Astrocyte (in vitro differentiated cells and primary cell): Measurements from ENCODE around the gene IRF1. TPM values are rescaled to one million over a fixed set of nuclear protein-coding genes. Genes with fewer than 3 reads are reported as not detected.

Experiments
- DNase-seq: peaks from one replicate; pipeline ENCODE4 v3.0.0-alpha.2; 2010; ENCODE audit warnings: low read depth
- FAIRE-seq: peaks from 2 replicates; lab custom pipeline; 2011; peaks lifted over from hg19 to GRCh38; lab: Jason Lieb, UNC
- H2AFZ ChIP-seq: 2 replicates; pipeline ENCODE4 v1.6.0; 2012; ENCODE audit warnings: low read depth, low read length, inconsistent platforms
- H3K27ac ChIP-seq: 2 replicates; pipeline ENCODE4 v1.5.1; 2011; ENCODE audit warnings: low read depth, low read length, inconsistent platforms
- H3K27me3 ChIP-seq: 2 replicates; pipeline ENCODE4 v1.6.0; 2011; ENCODE audit warnings: low read length, inconsistent platforms; ENCODE audit not compliant: insufficient read depth
- H3K36me3 ChIP-seq: 2 replicates; pipeline ENCODE4 v1.5.1; 2011; ENCODE audit warnings: low read length, inconsistent platforms; ENCODE audit not compliant: insufficient read depth
- H3K4me1 ChIP-seq: 2 replicates; pipeline ENCODE4 v1.5.1; 2011; ENCODE audit warnings: low read length, inconsistent platforms; ENCODE audit not compliant: insufficient read depth
- H3K4me2 ChIP-seq: 2 replicates; pipeline ENCODE4 v1.6.0; 2012; ENCODE audit warnings: low read length, inconsistent platforms
- H3K4me3 ChIP-seq: 2 replicates; pipeline ENCODE4 v1.5.1; 2011; ENCODE audit warnings: low read depth, mild to moderate bottlenecking, low read length, inconsistent platforms; ENCODE audit not compliant: insufficient read depth
- H3K79me2 ChIP-seq: 2 replicates; pipeline ENCODE4 v1.6.0; 2012; ENCODE audit warnings: mild to moderate bottlenecking, low read length, inconsistent platforms; ENCODE audit not compliant: insufficient read depth
- H3K9ac ChIP-seq: 2 replicates; pipeline ENCODE4 v1.6.0; 2012; ENCODE audit warnings: mild to moderate bottlenecking, low read length, inconsistent platforms
- H3K9me3 ChIP-seq: 2 replicates; pipeline ENCODE4 v1.5.1; 2012; ENCODE audit warnings: low read depth, mild to moderate bottlenecking, low read length, inconsistent platforms; ENCODE audit not compliant: insufficient read depth
- H4K20me1 ChIP-seq: 2 replicates; pipeline ENCODE4 v1.6.0; 2012; ENCODE audit warnings: low read length, inconsistent platforms; ENCODE audit not compliant: insufficient read depth
- H3K27ac Mint-ChIP-seq: one replicate; pipeline ENCODE4 v1.8.0; 2021; ENCODE audit warnings: mild to moderate bottlenecking, mixed read lengths; ENCODE audit not compliant: unreplicated experiment
- H3K27me3 Mint-ChIP-seq: one replicate; pipeline ENCODE4 v1.8.0; 2021; ENCODE audit warnings: low read depth, mixed read lengths; ENCODE audit not compliant: unreplicated experiment
- H3K36me3 Mint-ChIP-seq: one replicate; pipeline ENCODE4 v1.8.0; 2021; ENCODE audit warnings: low read depth, mixed read lengths; ENCODE audit not compliant: unreplicated experiment
- H3K4me1 Mint-ChIP-seq: one replicate; pipeline ENCODE4 v1.8.0; 2021; ENCODE audit warnings: low read depth, mixed read lengths; ENCODE audit not compliant: unreplicated experiment
- H3K4me3 Mint-ChIP-seq: one replicate; pipeline ENCODE4 v1.8.0; 2021; ENCODE audit warnings: mild to moderate bottlenecking, moderate library complexity, mixed read lengths; ENCODE audit not compliant: unreplicated experiment
- H3K9me3 Mint-ChIP-seq: one replicate; pipeline ENCODE4 v1.8.0; 2021; ENCODE audit warnings: mild to moderate bottlenecking, mixed read lengths; ENCODE audit not compliant: unreplicated experiment
- CTCF ChIP-seq: IDR thresholded peaks from 2 replicates; pipeline ENCODE4 v1.5.1; 2011; ENCODE audit warnings: low read depth, mild to moderate bottlenecking, inconsistent platforms, low read length, moderate library complexity; ENCODE audit not compliant: insufficient read depth
- EZH2 ChIP-seq: IDR thresholded peaks from 2 replicates; pipeline ENCODE4 v1.6.1; 2012; ENCODE audit warnings: mild to moderate bottlenecking, low read length, inconsistent platforms; ENCODE audit not compliant: insufficient read depth
- total RNA-seq: library from RNA; stranded (reverse); gene quantifications from 2 replicates; pipeline ENCODE4 v1.2.1, GENCODE V29; 2021

The IRF1 gene
- total RNA-seq, 1 donor from 2014 or later, result 39.7 TPM

- peaks cover 17% of the 10 kb centered on the region for H3K4me1 Mint-ChIP-seq
- no peaks in the 10 kb centered on the region for H3K27me3 Mint-ChIP-seq
- peak overlapping the region; percentile 71 for H3K27ac Mint-ChIP-seq
- Histone ChIP-seq H3K79me2 (no peaks in the 10 kb centered on the region), H3K4me3 (no peak overlapping the region), H3K36me3 (no peaks in the 10 kb centered on the region), H3K27ac (peak overlapping the region; percentile 41), H3K27me3 (no peaks in the 10 kb centered on the region), H3K9ac (no peak overlapping the region), H4K20me1 (no peaks in the 10 kb centered on the region), H2AFZ (no peak overlapping the region), H3K4me2 (peak overlapping the region; percentile 14), H3K4me1 (peaks cover 16% of the 10 kb centered on the region), H3K9me3 (no peaks in the 10 kb centered on the region)
- no peak overlapping the region for H3K4me3 Mint-ChIP-seq
- no peaks in the 10 kb centered on the region for H3K36me3 Mint-ChIP-seq
- TF ChIP-seq CTCF (no peak), EZH2 (no peak)
- DNase-seq, result peak; percentile 90
- peaks cover 20% of the 10 kb centered on the region for H3K9me3 Mint-ChIP-seq
- peak; percentile 75 for FAIRE-seq
Measured at GRCh38 chr5:132510076-132510475, 19.5 kb upstream of the IRF1 start.

GRCh38 chr5:132506094-132506692 is 15.6 kb upstream of the IRF1 start:
- no peaks in the 10 kb centered on the region for H3K27me3 ChIP-seq
- FAIRE-seq, result peak; percentile 94
- H3K9me3 ChIP-seq, result no peaks in the 10 kb centered on the region
- peak; percentile 95 for DNase-seq
- H3K4me1 ChIP-seq, result peaks cover 16% of the 10 kb centered on the region
- H4K20me1 ChIP-seq, result no peaks in the 10 kb centered on the region
- H3K9me3 Mint-ChIP-seq, result peaks cover 6% of the 10 kb centered on the region
- peak overlapping the region; percentile 49 for H3K27ac ChIP-seq
- peak overlapping the region; percentile 98 for H3K27ac Mint-ChIP-seq
- no peaks in the 10 kb centered on the region for H3K27me3 Mint-ChIP-seq
- H3K4me3 Mint-ChIP-seq, result peak overlapping the region; percentile 66
- no peaks in the 10 kb centered on the region for H3K36me3 Mint-ChIP-seq
- H3K4me3 ChIP-seq, result no peak overlapping the region
- peak overlapping the region; percentile 55 for H3K9ac ChIP-seq
- H3K79me2 ChIP-seq, result no peaks in the 10 kb centered on the region
- TF ChIP-seq EZH2 (no peak), CTCF (peak; percentile 82)
- H3K36me3 ChIP-seq, result no peaks in the 10 kb centered on the region
- H3K4me1 Mint-ChIP-seq, result peaks cover 21% of the 10 kb centered on the region
- peak overlapping the region; percentile 71 for H3K4me2 ChIP-seq
- H2AFZ ChIP-seq, result no peak overlapping the region

- H3K9me3 Mint-ChIP-seq, result peaks cover 6% of the 10 kb centered on the region
- H3K4me1 Mint-ChIP-seq, result peaks cover 19% of the 10 kb centered on the region
- no peak for FAIRE-seq
Measured at GRCh38 chr5:132505641-132506040, 15.1 kb upstream of the IRF1 start.

More at GRCh38 chr5:132505641-132506040, 15.1 kb upstream of the IRF1 start:
- DNase-seq, result no peak
- H3K4me1 ChIP-seq, result peaks cover 16% of the 10 kb centered on the region
- peak overlapping the region; percentile 71 for H3K4me2 ChIP-seq
- H3K27ac ChIP-seq, result peak overlapping the region; percentile 49
- no peak overlapping the region for H3K4me3 ChIP-seq
- no peaks in the 10 kb centered on the region for H3K36me3 ChIP-seq
- no peak for TF ChIP-seq EZH2
- no peak for TF ChIP-seq CTCF
- H4K20me1 ChIP-seq, result no peaks in the 10 kb centered on the region
- H3K9me3 ChIP-seq, result no peaks in the 10 kb centered on the region
- peak overlapping the region; percentile 98 for H3K27ac Mint-ChIP-seq
- no peaks in the 10 kb centered on the region for H3K36me3 Mint-ChIP-seq
- peak overlapping the region; percentile 66 for H3K4me3 Mint-ChIP-seq
- no peaks in the 10 kb centered on the region for H3K27me3 ChIP-seq
- peak overlapping the region; percentile 55 for H3K9ac ChIP-seq
- H2AFZ ChIP-seq, result no peak overlapping the region
- H3K27me3 Mint-ChIP-seq, result no peaks in the 10 kb centered on the region
- no peaks in the 10 kb centered on the region for H3K79me2 ChIP-seq
